Measurements from ENCODE around the gene DAGLA.

- TF ChIP-seq CTCF (IDR thresholded peaks at IDR 0.05) (no peak), POLR2A (IDR thresholded peaks at IDR 0.05) (no peak)
Observed at GRCh38 chr11:61793083-61793828, 113.1 kb downstream of the DAGLA start.
